Neural cell (in vitro differentiated cells): ENCODE data around the gene GCN1. TPM values are rescaled to one million over a fixed set of nuclear protein-coding genes. Genes with fewer than 3 reads are reported as not detected.

ENCODE experiments used
- H2AFZ ChIP-seq: fragments of 200-600, 300-800 bp; sonication (generic), shearing (Covaris generic); 2 replicates; pipeline ENCODE4 v1.6.0; 2014; ENCODE audit warnings: low read depth, mild to moderate bottlenecking, antibody characterized with exemption, low read length, moderate library complexity
- H3F3A ChIP-seq: fragments of 200-600 bp; shearing (Covaris generic); 2 replicates; pipeline ENCODE4 v1.6.1; 2016; ENCODE audit warnings: mild to moderate bottlenecking, moderate library complexity, mixed read lengths, antibody characterized with exemption, low read length; ENCODE audit not compliant: insufficient read depth, poor library complexity, severe bottlenecking
- H3K27ac ChIP-seq: fragments of 200-600, 300-800 bp; sonication (generic), shearing (Covaris generic); 2 replicates; pipeline ENCODE4 v1.5.1; 2014; ENCODE audit warnings: mild to moderate bottlenecking, low read length, moderate library complexity
- H3K27me3 ChIP-seq: fragments of 300-800, 200-600 bp; sonication (generic), shearing (Covaris generic); 2 replicates; pipeline ENCODE4 v1.6.0; 2014; ENCODE audit warnings: mild to moderate bottlenecking, low read depth, low read length, moderate library complexity; ENCODE audit not compliant: insufficient read depth
- H3K36me3 ChIP-seq: fragments of 300-800, 200-600 bp; sonication (generic), shearing (Covaris generic); 2 replicates; pipeline ENCODE4 v1.5.1; 2014; ENCODE audit warnings: mild to moderate bottlenecking, antibody characterized with exemption, low read length, moderate library complexity; ENCODE audit not compliant: insufficient read depth
- H3K4me2 ChIP-seq: fragments of 300-800, 200-600 bp; sonication (generic), shearing (Covaris generic); 2 replicates; pipeline ENCODE4 v1.6.0; 2014; ENCODE audit warnings: mild to moderate bottlenecking, low read length
- H3K4me3 ChIP-seq: fragments of 300-800, 200-600 bp; sonication (generic), shearing (Covaris generic); 2 replicates; pipeline ENCODE4 v1.5.1; 2014; ENCODE audit warnings: mild to moderate bottlenecking, low read length, moderate library complexity
- H3K79me2 ChIP-seq: fragments of 200-600 bp; shearing (Covaris generic); replicated peaks from 2 replicates; pipeline ENCODE4 v1.6.0; 2014; ENCODE audit warnings: mild to moderate bottlenecking, low read length, moderate library complexity; ENCODE audit not compliant: insufficient read depth
- H3K9ac ChIP-seq: fragments of 300-800, 200-600 bp; sonication (generic), shearing (Covaris generic); 2 replicates; pipeline ENCODE4 v1.6.1; 2016; ENCODE audit warnings: mild to moderate bottlenecking, low read length, mixed read lengths
- H3K9me2 ChIP-seq: fragments of 200-600 bp; shearing (Covaris generic); 2 replicates; pipeline ENCODE4 v1.6.1; 2016; ENCODE audit warnings: mild to moderate bottlenecking, low read length, mixed read lengths; ENCODE audit not compliant: insufficient read depth
- H3K9me3 ChIP-seq: fragments of 200-600, 300-800 bp; sonication (generic), shearing (Covaris generic); 2 replicates; pipeline ENCODE4 v1.6.1; 2016; ENCODE audit warnings: mild to moderate bottlenecking, mixed run types, low read length, moderate library complexity, mixed read lengths
- H4K20me1 ChIP-seq: fragments of 200-600 bp; shearing (Covaris generic); 2 replicates; pipeline ENCODE4 v1.6.1; 2016; ENCODE audit warnings: mild to moderate bottlenecking, mixed run types; ENCODE audit not compliant: insufficient read depth
- CTCF ChIP-seq: fragments of 450-650 bp; IDR thresholded peaks from 2 replicates; pipeline ENCODE4 v1.5.1; 2014; ENCODE audit warnings: antibody characterized with exemption, mild to moderate bottlenecking, moderate library complexity; ENCODE audit not compliant: poor library complexity, severe bottlenecking
- EP300 ChIP-seq: fragments of 450-650 bp; conservative IDR thresholded peaks from 2 replicates; pipeline ENCODE4 v1.6.1; 2014; ENCODE audit warnings: antibody characterized with exemption, mild to moderate bottlenecking, moderate library complexity; ENCODE audit not compliant: poor library complexity, severe bottlenecking
- EZH2 ChIP-seq: fragments of 200-600, 300-800 bp; shearing (Covaris generic), sonication (generic); IDR thresholded peaks from 2 replicates; pipeline ENCODE4 v1.6.1; 2014; ENCODE audit warnings: antibody characterized with exemption, low read length, borderline replicate concordance, mild to moderate bottlenecking; ENCODE audit not compliant: insufficient read depth, poor library complexity, severe bottlenecking
- MXI1 ChIP-seq: fragments of 450-650 bp; conservative IDR thresholded peaks from 2 replicates; pipeline ENCODE4 v1.6.1; 2014; ENCODE audit warnings: antibody characterized with exemption, mild to moderate bottlenecking; ENCODE audit not compliant: poor library complexity, severe bottlenecking
- POLR2AphosphoS5 ChIP-seq: IDR thresholded peaks from 2 replicates; pipeline ENCODE4 v1.6.1; 2012
- RAD21 ChIP-seq: fragments of 450-650 bp; conservative IDR thresholded peaks from 2 replicates; pipeline ENCODE4 v1.6.1; 2014; ENCODE audit warnings: antibody characterized with exemption, mild to moderate bottlenecking, moderate library complexity
- SMC3 ChIP-seq: fragments of 450-650 bp; conservative IDR thresholded peaks from 2 replicates; pipeline ENCODE4 v1.6.1; 2014; ENCODE audit warnings: antibody characterized with exemption, mild to moderate bottlenecking, moderate library complexity; ENCODE audit not compliant: poor library complexity
- TAF1 ChIP-seq: IDR thresholded peaks from 2 replicates; pipeline ENCODE4 v1.6.1; 2012; ENCODE audit warnings: low read depth
- polyA plus RNA-seq: library from polyadenylated mRNA; depleted of rRNA; stranded (reverse); fragments of >200 nt; gene quantifications from 2 replicates; pipeline ENCODE4 v1.2.3, GENCODE V29; 2014
- TF ChIP-seq, protein P1 (sequence below): IDR thresholded peaks from 2 replicates; pipeline ENCODE4 v1.6.1; 2012; ENCODE audit warnings: borderline replicate concordance

The GCN1 gene
- polyA plus RNA-seq, 1 donor from 2014 or later = 21.5 TPM

DNA sequence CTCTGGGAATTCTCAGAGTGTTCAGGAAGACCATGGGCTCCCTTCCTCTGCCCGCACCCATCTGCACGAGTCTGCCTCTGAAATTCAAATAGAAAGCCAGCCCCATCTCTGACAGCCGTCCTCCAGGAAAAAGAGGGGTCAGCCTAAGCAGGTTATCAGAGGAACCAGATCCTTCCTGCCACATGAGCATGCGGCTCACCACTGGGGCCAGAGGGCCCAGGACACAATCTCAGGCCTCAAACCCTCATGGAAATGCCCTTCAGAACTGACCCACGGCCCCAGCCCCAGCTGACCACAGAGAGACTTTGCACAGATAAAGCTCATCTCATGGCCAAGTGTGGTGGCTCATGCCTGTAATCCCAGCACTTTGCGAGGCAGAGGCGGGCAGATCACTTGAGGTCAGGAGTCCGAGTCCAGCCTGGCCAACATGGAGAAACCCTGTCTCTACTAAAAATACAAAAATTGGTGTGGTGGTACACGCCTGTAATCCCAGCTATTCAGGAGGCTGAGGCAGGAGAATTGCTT, 47.8 kb upstream of the GCN1 start:
- no peaks in the 10 kb centered on the region for H3K79me2 ChIP-seq
- H3K36me3 ChIP-seq = no peaks in the 10 kb centered on the region
- no peaks in the 10 kb centered on the region for H3F3A ChIP-seq
- no peaks in the 10 kb centered on the region for H3K27me3 ChIP-seq
- H3K27ac ChIP-seq = no peak overlapping the region
- H2AFZ ChIP-seq = no peak overlapping the region
- no peak overlapping the region for H3K9ac ChIP-seq
- no peak overlapping the region for H3K4me2 ChIP-seq
- no peak overlapping the region for H3K4me3 ChIP-seq
- no peaks in the 10 kb centered on the region for H4K20me1 ChIP-seq
- H3K9me2 ChIP-seq = no peaks in the 10 kb centered on the region
- H3K9me3 ChIP-seq = no peaks in the 10 kb centered on the region
- no peak for TF ChIP-seq EP300
- no peak for TF ChIP-seq CTCF
- no peak for TF ChIP-seq RAD21
- no peak for TF ChIP-seq POLR2AphosphoS5
- TF ChIP-seq, protein P1, sequence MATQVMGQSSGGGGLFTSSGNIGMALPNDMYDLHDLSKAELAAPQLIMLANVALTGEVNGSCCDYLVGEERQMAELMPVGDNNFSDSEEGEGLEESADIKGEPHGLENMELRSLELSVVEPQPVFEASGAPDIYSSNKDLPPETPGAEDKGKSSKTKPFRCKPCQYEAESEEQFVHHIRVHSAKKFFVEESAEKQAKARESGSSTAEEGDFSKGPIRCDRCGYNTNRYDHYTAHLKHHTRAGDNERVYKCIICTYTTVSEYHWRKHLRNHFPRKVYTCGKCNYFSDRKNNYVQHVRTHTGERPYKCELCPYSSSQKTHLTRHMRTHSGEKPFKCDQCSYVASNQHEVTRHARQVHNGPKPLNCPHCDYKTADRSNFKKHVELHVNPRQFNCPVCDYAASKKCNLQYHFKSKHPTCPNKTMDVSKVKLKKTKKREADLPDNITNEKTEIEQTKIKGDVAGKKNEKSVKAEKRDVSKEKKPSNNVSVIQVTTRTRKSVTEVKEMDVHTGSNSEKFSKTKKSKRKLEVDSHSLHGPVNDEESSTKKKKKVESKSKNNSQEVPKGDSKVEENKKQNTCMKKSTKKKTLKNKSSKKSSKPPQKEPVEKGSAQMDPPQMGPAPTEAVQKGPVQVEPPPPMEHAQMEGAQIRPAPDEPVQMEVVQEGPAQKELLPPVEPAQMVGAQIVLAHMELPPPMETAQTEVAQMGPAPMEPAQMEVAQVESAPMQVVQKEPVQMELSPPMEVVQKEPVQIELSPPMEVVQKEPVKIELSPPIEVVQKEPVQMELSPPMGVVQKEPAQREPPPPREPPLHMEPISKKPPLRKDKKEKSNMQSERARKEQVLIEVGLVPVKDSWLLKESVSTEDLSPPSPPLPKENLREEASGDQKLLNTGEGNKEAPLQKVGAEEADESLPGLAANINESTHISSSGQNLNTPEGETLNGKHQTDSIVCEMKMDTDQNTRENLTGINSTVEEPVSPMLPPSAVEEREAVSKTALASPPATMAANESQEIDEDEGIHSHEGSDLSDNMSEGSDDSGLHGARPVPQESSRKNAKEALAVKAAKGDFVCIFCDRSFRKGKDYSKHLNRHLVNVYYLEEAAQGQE = no peak
- no peak for TF ChIP-seq TAF1
- no peak for TF ChIP-seq MXI1

GRCh38 chr12:120241561-120242274, 47.2 kb upstream of the GCN1 start:
- H3K4me2 ChIP-seq = no peak overlapping the region
- no peaks in the 10 kb centered on the region for H3K27me3 ChIP-seq
- TF ChIP-seq EP300 (no peak), EZH2 (no peak), TAF1 (no peak), RAD21 (no peak), MXI1 (no peak), SMC3 (no peak), CTCF (no peak), POLR2AphosphoS5 (no peak)
- TF ChIP-seq, protein P1 = no peak
- no peak overlapping the region for H3K4me3 ChIP-seq
- H3K9me2 ChIP-seq = no peaks in the 10 kb centered on the region
- H3K79me2 ChIP-seq = no peaks in the 10 kb centered on the region
- H3K36me3 ChIP-seq = no peaks in the 10 kb centered on the region
- no peaks in the 10 kb centered on the region for H3F3A ChIP-seq
- H3K27ac ChIP-seq = no peak overlapping the region
- no peaks in the 10 kb centered on the region for H4K20me1 ChIP-seq
- H3K9me3 ChIP-seq = no peaks in the 10 kb centered on the region
- H3K9ac ChIP-seq = no peak overlapping the region
- no peak overlapping the region for H2AFZ ChIP-seq
